ENCODE results near the gene CDCA4. TPM values are rescaled to one million over a fixed set of nuclear protein-coding genes. Genes with fewer than 3 reads are reported as not detected.

The CDCA4 gene
- total RNA-seq, 1 donor from 2014 or later = 40.1 TPM

DNA sequence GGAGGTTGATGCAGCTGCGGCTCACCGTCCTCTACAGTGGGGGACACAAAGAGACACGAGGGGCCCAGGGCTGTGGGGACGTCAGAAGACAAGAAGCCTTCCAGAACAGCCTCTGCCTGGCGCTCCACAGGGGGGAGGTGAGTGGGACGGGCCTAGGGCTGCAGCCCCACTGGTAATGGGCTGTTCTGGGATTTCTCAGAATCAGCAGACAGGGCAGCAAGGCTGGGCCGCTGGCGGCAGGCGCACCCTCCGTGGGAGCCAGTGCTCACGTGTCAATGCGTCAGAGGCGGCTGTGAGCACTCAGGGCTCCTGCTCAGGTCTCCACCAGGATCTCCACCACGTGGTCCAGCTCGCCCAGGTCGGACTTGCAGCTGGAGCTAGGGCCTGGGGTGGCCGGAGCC, 10.0 kb downstream of the CDCA4 start:
- peaks cover 5% of the 10 kb centered on the region for H3K27me3 Mint-ChIP-seq (ENCODE audit: unreplicated experiment)
- H3K4me3 Mint-ChIP-seq (ENCODE audit: unreplicated experiment) = no peak overlapping the region
- no peak for TF ChIP-seq CTCF (IDR thresholded peaks at IDR 0.05; ENCODE audit: unreplicated experiment)
- H3K4me1 Mint-ChIP-seq (ENCODE audit: unreplicated experiment) = peaks cover 40% of the 10 kb centered on the region
- no peak for DNase-seq (ENCODE audit: low spot score)
- peaks cover 23% of the 10 kb centered on the region for H3K36me3 Mint-ChIP-seq (ENCODE audit: low read depth, unreplicated experiment)
- H3K27ac Mint-ChIP-seq (ENCODE audit: unreplicated experiment) = no peak overlapping the region
- peaks cover 5% of the 10 kb centered on the region for H3K9me3 Mint-ChIP-seq (ENCODE audit: unreplicated experiment)

- no peak for DNase-seq (ENCODE audit: low spot score)
- H3K27ac Mint-ChIP-seq (ENCODE audit: unreplicated experiment) = no peak overlapping the region
- no peak overlapping the region for H3K4me3 Mint-ChIP-seq (ENCODE audit: unreplicated experiment)
- H3K36me3 Mint-ChIP-seq (ENCODE audit: low read depth, unreplicated experiment) = peaks cover 16% of the 10 kb centered on the region
- H3K4me1 Mint-ChIP-seq (ENCODE audit: unreplicated experiment) = peaks cover 32% of the 10 kb centered on the region
- peaks cover 5% of the 10 kb centered on the region for H3K9me3 Mint-ChIP-seq (ENCODE audit: unreplicated experiment)
- H3K27me3 Mint-ChIP-seq (ENCODE audit: unreplicated experiment) = peaks cover 5% of the 10 kb centered on the region
- TF ChIP-seq CTCF (IDR thresholded peaks at IDR 0.05; ENCODE audit: unreplicated experiment) = no peak
These were observed 10.8 kb downstream of the CDCA4 start for GRCh38 chr14:105010106-105010505.

GRCh38 chr14:105007593-105008264, 13.2 kb downstream of the CDCA4 start:
- H3K27ac Mint-ChIP-seq (ENCODE audit: unreplicated experiment) = no peak overlapping the region
- H3K36me3 Mint-ChIP-seq (ENCODE audit: low read depth, unreplicated experiment) = peaks cover 15% of the 10 kb centered on the region
- DNase-seq (ENCODE audit: low spot score) = no peak
- peaks cover 9% of the 10 kb centered on the region for H3K4me1 Mint-ChIP-seq (ENCODE audit: unreplicated experiment)
- peaks cover 4% of the 10 kb centered on the region for H3K27me3 Mint-ChIP-seq (ENCODE audit: unreplicated experiment)
- no peak for TF ChIP-seq CTCF (IDR thresholded peaks at IDR 0.05; ENCODE audit: unreplicated experiment)
- no peak overlapping the region for H3K4me3 Mint-ChIP-seq (ENCODE audit: unreplicated experiment)
- H3K9me3 Mint-ChIP-seq (ENCODE audit: unreplicated experiment) = peaks cover 5% of the 10 kb centered on the region

DNA sequence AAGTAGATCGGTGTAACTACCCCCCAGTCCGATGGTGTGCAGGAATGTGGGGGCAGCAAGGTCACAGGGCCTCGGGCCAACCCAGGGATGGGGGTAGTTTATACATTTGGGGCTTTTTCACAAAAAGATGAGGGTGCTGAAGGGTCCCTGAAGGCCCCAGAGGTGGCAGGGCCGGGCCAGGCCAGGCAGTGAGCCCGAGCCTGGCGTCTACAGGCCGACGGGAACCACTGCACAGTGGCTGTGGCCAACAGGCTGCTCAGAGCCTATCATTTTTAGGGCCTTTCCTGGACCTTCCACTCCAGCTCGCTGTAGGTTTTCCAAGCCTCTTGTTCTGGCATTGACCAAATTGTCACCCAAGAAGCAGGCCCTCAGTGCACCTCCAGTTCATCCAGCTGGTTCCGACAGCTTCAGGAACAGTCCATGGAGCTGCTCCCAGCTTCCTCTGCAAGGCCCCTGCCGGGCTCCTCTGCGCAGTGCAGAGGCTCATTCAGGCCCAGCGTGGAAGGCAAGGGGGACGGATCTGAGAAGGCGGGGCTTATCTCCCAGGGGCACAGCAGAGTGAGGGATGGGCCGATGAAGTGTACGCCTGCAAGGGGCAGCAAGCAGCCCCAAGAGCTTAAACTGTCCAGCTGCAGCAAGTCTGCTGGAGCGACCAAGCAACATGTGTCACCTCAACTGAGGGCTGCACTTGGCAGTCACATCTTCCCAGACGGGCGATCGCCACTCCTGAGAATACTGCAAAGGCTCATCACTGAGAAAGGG, 13.9 kb downstream of the CDCA4 start:
- H3K9me3 Mint-ChIP-seq (ENCODE audit: unreplicated experiment) = peaks cover 5% of the 10 kb centered on the region
- peaks cover 4% of the 10 kb centered on the region for H3K27me3 Mint-ChIP-seq (ENCODE audit: unreplicated experiment)
- no peak for TF ChIP-seq CTCF (IDR thresholded peaks at IDR 0.05; ENCODE audit: unreplicated experiment)
- no peak for DNase-seq (ENCODE audit: low spot score)
- H3K36me3 Mint-ChIP-seq (ENCODE audit: low read depth, unreplicated experiment) = peaks cover 15% of the 10 kb centered on the region
- H3K4me3 Mint-ChIP-seq (ENCODE audit: unreplicated experiment) = no peak overlapping the region
- H3K27ac Mint-ChIP-seq (ENCODE audit: unreplicated experiment) = peak overlapping the region; percentile 52
- peaks cover 4% of the 10 kb centered on the region for H3K4me1 Mint-ChIP-seq (ENCODE audit: unreplicated experiment)
